Gastroesophageal sphincter (tissue), 3 donors: Measurements from ENCODE around the gene TMCC3.

Source experiments
- CTCF ChIP-seq, 4 experiments: fragments of 200-600 bp in 2 of 4; fragments of 450-650 bp in 2 of 4; sonication (generic) in 1 of 4; IDR thresholded peaks; one replicate each; pipeline ENCODE4 v1.5.1; 2017 to 2019; ENCODE audit warnings: antibody characterized with exemption in 4 of 4, mild to moderate bottlenecking in 2 of 4, moderate library complexity in 2 of 4
- EP300 ChIP-seq: sonication (generic); formaldehyde crosslinking; IDR thresholded peaks from one replicate; pipeline ENCODE4 v1.6.1; 2017; ENCODE audit warnings: antibody characterized with exemption, mild to moderate bottlenecking
- POLR2A ChIP-seq, 2 donors: fragments of 450-650 bp; IDR thresholded peaks; one replicate each; pipeline ENCODE4 v1.6.1; 2017; ENCODE audit warnings: antibody characterized with exemption in 2 of 2, mild to moderate bottlenecking in 2 of 2, moderate library complexity in 1 of 2
- POLR2AphosphoS5 ChIP-seq: sonication (generic); formaldehyde crosslinking; IDR thresholded peaks from one replicate; pipeline ENCODE4 v1.6.1; 2017; ENCODE audit warnings: antibody characterized with exemption

GRCh38 chr12:94617101-94617500 lies 33.3 kb downstream of the TMCC3 start:
- TF ChIP-seq CTCF (IDR thresholded peaks at IDR 0.05) (no peak), POLR2AphosphoS5 (no peak), EP300 (no peak), POLR2A (IDR thresholded peaks at IDR 0.05) (no peak)
